HepG2 (cell line): ENCODE measurements around the gene CRNKL1. TPM values are rescaled to one million over a fixed set of nuclear protein-coding genes. Genes with fewer than 3 reads are reported as not detected.

Experiments
- MAF1 ChIP-seq: sonication (generic); formaldehyde crosslinking; IDR thresholded peaks from 2 replicates; pipeline ENCODE4 v1.5.0; 2020; ENCODE audit warnings: missing genetic modification reagents, borderline replicate concordance
- NFE2L1 ChIP-seq: sonication (generic); formaldehyde crosslinking; IDR thresholded peaks from 2 replicates; pipeline ENCODE4 v1.4.0; 2020; ENCODE audit warnings: missing genetic modification reagents, mild to moderate bottlenecking, borderline replicate concordance
- PHB2 ChIP-seq: fragments of 450-650 bp; IDR thresholded peaks from 2 replicates; pipeline ENCODE4 v1.6.1; 2018; ENCODE audit not compliant: partially characterized antibody
- ZNF12 ChIP-seq: sonication (generic); formaldehyde crosslinking; IDR thresholded peaks from 2 replicates; pipeline ENCODE4 v1.5.0; 2020; ENCODE audit warnings: missing genetic modification reagents
- ZNF263 ChIP-seq: sonication (generic); formaldehyde crosslinking; IDR thresholded peaks from 2 replicates; pipeline ENCODE4 v1.4.0; 2020; ENCODE audit warnings: missing genetic modification reagents
- ZNF589 ChIP-seq: sonication (generic); formaldehyde crosslinking; conservative IDR thresholded peaks from 2 replicates; pipeline ENCODE4 v1.8.0; 2022; ENCODE audit warnings: mild to moderate bottlenecking, moderate library complexity, missing genetic modification reagents
- ZNF720 ChIP-seq: sonication (generic); formaldehyde crosslinking; IDR thresholded peaks from 2 replicates; pipeline ENCODE4 v1.4.0; 2020; ENCODE audit warnings: missing genetic modification reagents
- ZSCAN25 ChIP-seq: sonication (generic); formaldehyde crosslinking; IDR thresholded peaks from 2 replicates; pipeline ENCODE4 v1.8.0; 2022; ENCODE audit warnings: mild to moderate bottlenecking, missing genetic modification reagents
- polyA plus RNA-seq, 8 experiments: library from polyadenylated mRNA; depleted of rRNA in 3 of 8; stranded (reverse) in 7 of 8; unstranded in 1 of 8; fragments of >200 nt; fragmentation: Illumina TruSeq in 4 of 8; extraction: Trizol in 4 of 8; gene quantifications; 2 replicates each; pipeline versions ENCODE4 v1.2.1 to v1.2.3, GENCODE V29; 2011 to 2016; ENCODE audit warnings: low read depth in 4 of 8, missing spikeins in 1 of 8, mixed read lengths in 1 of 8; ENCODE audit not compliant: insufficient read depth in 1 of 8
- total RNA-seq, 5 experiments: library from RNA; depleted of rRNA; stranded (reverse); fragments of >200 nt; fragmentation: Illumina TruSeq; extraction: Trizol; gene quantifications; 2 replicates each; pipeline ENCODE4 v1.2.3, GENCODE V29; 2016; ENCODE audit warnings: low read depth in 1 of 5
- TF ChIP-seq, protein P1 (sequence below), 2 experiments: sonication (generic) in 1 of 2; formaldehyde crosslinking in 1 of 2; IDR thresholded peaks; 2 replicates each; pipeline versions ENCODE4 v1.6.1 to v1.9.0; 2014 to 2022; ENCODE audit warnings: antibody characterized with exemption in 1 of 2, borderline replicate concordance in 1 of 2, inconsistent platforms in 1 of 2, low read depth in 1 of 2, missing genetic modification reagents in 1 of 2
- TF ChIP-seq, protein P2 (sequence below): sonication (generic); formaldehyde crosslinking; IDR thresholded peaks from 2 replicates; pipeline ENCODE4 v1.4.0; 2020; ENCODE audit warnings: missing genetic modification reagents
- TF ChIP-seq, protein P3 (sequence below): sonication (generic); formaldehyde crosslinking; IDR thresholded peaks from 2 replicates; pipeline ENCODE4 v1.8.1; 2022; ENCODE audit warnings: low read depth, mild to moderate bottlenecking, missing genetic modification reagents
- TF ChIP-seq, protein P4 (sequence below): sonication (generic); formaldehyde crosslinking; IDR thresholded peaks from 2 replicates; pipeline ENCODE4; 2020; ENCODE audit warnings: missing genetic modification reagents, mild to moderate bottlenecking, borderline replicate concordance
- TF ChIP-seq, protein P5 (sequence below): sonication (generic); formaldehyde crosslinking; IDR thresholded peaks from 2 replicates; pipeline ENCODE4 v1.4.0; 2020; ENCODE audit warnings: missing genetic modification reagents

Gene CRNKL1
- total and polyA plus RNA-seq, 2 of the 13 experiments (the other 11 are each of a cell fraction or from before 2014, with no cell fraction given) = 12.3 to 64.5 TPM

DNA sequence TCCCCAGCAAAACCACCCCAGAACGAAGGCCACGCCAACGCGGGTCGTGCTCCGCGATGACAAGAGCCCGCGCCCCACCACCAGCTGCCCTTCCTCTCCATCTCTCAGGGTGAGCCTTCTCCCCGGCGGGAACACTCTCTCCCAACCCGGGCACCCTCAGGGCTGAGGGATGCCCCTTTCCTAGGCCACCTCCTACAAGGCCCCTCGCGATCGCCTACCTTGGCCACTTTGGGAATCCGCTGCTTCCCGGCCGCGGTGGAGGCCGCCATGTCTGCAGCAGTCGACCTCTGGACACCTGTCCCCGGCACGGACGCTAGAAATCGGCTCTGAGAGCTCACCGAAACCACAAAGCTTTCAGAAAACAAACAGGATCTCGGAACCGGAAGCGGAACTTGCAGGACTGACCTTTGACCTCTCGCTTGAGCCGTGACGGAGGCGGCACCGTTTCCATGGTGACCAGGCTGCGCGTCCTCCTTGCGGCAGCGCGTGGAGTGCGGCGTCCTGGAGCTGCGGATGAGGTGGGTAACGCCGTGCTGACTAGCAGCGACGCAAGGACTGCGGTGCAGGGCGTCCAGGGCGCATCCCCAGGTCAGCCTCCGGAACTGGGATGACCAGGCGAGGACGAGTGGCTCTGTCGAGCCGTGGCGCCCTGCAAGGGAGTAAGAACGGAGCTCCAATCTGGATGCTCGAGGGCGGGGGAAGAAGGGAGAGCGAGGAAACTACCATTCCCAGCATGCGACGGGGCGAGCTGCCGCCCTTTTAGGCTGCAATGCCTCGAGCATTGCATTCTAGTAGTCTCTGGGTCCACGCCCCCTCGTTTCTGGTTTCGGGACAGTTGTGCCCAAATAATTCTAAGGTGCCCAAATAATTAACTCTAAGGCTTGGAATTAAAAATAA is at the start of gene CRNKL1, which contains the start of gene CFAP61 (continued):
- TF ChIP-seq, protein P1, sequence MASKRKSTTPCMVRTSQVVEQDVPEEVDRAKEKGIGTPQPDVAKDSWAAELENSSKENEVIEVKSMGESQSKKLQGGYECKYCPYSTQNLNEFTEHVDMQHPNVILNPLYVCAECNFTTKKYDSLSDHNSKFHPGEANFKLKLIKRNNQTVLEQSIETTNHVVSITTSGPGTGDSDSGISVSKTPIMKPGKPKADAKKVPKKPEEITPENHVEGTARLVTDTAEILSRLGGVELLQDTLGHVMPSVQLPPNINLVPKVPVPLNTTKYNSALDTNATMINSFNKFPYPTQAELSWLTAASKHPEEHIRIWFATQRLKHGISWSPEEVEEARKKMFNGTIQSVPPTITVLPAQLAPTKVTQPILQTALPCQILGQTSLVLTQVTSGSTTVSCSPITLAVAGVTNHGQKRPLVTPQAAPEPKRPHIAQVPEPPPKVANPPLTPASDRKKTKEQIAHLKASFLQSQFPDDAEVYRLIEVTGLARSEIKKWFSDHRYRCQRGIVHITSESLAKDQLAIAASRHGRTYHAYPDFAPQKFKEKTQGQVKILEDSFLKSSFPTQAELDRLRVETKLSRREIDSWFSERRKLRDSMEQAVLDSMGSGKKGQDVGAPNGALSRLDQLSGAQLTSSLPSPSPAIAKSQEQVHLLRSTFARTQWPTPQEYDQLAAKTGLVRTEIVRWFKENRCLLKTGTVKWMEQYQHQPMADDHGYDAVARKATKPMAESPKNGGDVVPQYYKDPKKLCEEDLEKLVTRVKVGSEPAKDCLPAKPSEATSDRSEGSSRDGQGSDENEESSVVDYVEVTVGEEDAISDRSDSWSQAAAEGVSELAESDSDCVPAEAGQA (IDR thresholded peaks at IDR 0.05; ENCODE audit: low read depth) = peak; percentile 96
- TF ChIP-seq, protein P1 (CRISPR knock-in tag; IDR thresholded peaks at IDR 0.05; ENCODE audit: borderline replicate concordance) = peak; percentile 70; the same call in 1 of the 2 replicates
- TF ChIP-seq, protein P2, sequence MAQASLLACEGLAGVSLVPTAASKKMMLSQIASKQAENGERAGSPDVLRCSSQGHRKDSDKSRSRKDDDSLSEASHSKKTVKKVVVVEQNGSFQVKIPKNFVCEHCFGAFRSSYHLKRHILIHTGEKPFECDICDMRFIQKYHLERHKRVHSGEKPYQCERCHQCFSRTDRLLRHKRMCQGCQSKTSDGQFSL (CRISPR knock-in tag) = peak; percentile 50; the same call in 1 of the 2 replicates
- TF ChIP-seq MAF1 (CRISPR knock-in tag) (peak; percentile 93), ZNF263 (CRISPR knock-in tag) (peak; percentile 89), ZNF12 (CRISPR knock-in tag) (peak; percentile 84), NFE2L1 (CRISPR knock-in tag) (peak; percentile 80; the same call in 1 of the 2 replicates), PHB2 (no peak), ZNF720 (no peak), ZSCAN25 (CRISPR knock-in tag) (peak; percentile 60; the same call in 1 of the 2 replicates), ZNF589 (CRISPR knock-in tag) (peak; percentile 79)
- TF ChIP-seq, protein P3, sequence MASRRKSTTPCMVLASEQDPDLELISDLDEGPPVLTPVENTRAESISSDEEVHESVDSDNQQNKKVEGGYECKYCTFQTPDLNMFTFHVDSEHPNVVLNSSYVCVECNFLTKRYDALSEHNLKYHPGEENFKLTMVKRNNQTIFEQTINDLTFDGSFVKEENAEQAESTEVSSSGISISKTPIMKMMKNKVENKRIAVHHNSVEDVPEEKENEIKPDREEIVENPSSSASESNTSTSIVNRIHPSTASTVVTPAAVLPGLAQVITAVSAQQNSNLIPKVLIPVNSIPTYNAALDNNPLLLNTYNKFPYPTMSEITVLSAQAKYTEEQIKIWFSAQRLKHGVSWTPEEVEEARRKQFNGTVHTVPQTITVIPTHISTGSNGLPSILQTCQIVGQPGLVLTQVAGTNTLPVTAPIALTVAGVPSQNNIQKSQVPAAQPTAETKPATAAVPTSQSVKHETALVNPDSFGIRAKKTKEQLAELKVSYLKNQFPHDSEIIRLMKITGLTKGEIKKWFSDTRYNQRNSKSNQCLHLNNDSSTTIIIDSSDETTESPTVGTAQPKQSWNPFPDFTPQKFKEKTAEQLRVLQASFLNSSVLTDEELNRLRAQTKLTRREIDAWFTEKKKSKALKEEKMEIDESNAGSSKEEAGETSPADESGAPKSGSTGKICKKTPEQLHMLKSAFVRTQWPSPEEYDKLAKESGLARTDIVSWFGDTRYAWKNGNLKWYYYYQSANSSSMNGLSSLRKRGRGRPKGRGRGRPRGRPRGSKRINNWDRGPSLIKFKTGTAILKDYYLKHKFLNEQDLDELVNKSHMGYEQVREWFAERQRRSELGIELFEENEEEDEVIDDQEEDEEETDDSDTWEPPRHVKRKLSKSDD (CRISPR knock-in tag) = peak; percentile 95; the same call in 1 of the 2 replicates
- TF ChIP-seq, protein P4, sequence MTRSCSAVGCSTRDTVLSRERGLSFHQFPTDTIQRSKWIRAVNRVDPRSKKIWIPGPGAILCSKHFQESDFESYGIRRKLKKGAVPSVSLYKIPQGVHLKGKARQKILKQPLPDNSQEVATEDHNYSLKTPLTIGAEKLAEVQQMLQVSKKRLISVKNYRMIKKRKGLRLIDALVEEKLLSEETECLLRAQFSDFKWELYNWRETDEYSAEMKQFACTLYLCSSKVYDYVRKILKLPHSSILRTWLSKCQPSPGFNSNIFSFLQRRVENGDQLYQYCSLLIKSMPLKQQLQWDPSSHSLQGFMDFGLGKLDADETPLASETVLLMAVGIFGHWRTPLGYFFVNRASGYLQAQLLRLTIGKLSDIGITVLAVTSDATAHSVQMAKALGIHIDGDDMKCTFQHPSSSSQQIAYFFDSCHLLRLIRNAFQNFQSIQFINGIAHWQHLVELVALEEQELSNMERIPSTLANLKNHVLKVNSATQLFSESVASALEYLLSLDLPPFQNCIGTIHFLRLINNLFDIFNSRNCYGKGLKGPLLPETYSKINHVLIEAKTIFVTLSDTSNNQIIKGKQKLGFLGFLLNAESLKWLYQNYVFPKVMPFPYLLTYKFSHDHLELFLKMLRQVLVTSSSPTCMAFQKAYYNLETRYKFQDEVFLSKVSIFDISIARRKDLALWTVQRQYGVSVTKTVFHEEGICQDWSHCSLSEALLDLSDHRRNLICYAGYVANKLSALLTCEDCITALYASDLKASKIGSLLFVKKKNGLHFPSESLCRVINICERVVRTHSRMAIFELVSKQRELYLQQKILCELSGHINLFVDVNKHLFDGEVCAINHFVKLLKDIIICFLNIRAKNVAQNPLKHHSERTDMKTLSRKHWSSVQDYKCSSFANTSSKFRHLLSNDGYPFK (CRISPR knock-in tag) = peak; percentile 95
- TF ChIP-seq, protein P5, sequence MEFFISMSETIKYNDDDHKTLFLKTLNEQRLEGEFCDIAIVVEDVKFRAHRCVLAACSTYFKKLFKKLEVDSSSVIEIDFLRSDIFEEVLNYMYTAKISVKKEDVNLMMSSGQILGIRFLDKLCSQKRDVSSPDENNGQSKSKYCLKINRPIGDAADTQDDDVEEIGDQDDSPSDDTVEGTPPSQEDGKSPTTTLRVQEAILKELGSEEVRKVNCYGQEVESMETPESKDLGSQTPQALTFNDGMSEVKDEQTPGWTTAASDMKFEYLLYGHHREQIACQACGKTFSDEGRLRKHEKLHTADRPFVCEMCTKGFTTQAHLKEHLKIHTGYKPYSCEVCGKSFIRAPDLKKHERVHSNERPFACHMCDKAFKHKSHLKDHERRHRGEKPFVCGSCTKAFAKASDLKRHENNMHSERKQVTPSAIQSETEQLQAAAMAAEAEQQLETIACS (CRISPR knock-in tag) = peak; percentile 66; the same call in 1 of the 2 replicates
